Subcutaneous adipose tissue (tissue), 4 donors: ENCODE results near the gene ULK4. TPM values are rescaled to one million over a fixed set of nuclear protein-coding genes. Genes with fewer than 3 reads are reported as not detected.

Experiments
- small RNA-seq: library from RNA; depleted of rRNA; stranded (forward); fragments of <200 nt; gene quantifications from one replicate; pipeline ENCODE3, GENCODE V24; 2016
- total RNA-seq, 4 donors: library from RNA; depleted of rRNA; stranded (reverse); fragments of >200 nt; gene quantifications; one replicate each; pipeline ENCODE4 v1.1.0, GENCODE V29; 2016
- TF ChIP-seq, protein P1 (sequence below): fragments of 450-650 bp; IDR thresholded peaks from one replicate; pipeline ENCODE4 v1.5.1; 2016; ENCODE audit warnings: low read depth, mild to moderate bottlenecking, control low read depth, antibody characterized with exemption, moderate library complexity

ULK4 gene
- total RNA-seq, 4 donors from 2014 or later = 10.6 to 32.0 (median 22.6) TPM

DNA sequence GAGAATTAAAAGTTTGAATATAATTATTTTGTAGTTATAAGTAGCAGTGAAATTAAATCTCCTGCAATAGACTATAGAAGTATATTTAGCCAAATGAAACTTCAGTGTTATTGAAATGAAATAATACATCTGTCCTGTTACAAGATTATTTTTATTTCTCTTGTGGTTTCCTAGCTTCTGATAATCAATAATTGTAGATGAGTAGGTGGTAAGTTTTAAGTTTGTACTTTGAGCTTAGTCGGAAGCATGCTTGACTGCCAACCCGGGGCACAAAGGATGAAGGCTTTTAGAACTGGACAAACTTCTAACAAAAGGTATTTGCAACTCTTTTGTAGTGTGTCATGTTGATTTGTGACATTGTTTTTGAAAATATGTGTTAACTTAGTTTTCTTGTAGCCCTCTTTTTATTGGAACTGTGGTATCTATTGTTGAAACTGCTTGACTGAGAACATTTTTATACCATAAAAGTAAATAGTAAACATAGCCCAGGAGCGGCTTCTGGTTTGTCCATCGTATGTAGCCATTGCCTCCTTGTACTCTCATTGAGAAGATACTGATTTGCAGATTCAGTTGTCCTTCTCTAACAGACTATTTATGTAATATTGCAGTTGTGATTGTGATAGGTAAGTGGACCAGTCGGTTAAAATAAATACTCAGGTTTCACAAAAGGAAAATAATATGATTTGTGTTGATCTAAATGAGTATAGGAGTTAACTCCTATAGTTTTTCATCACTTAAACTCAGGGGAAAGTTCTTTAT lies 759.6 kb downstream of the ULK4 start:
- TF ChIP-seq, protein P1, sequence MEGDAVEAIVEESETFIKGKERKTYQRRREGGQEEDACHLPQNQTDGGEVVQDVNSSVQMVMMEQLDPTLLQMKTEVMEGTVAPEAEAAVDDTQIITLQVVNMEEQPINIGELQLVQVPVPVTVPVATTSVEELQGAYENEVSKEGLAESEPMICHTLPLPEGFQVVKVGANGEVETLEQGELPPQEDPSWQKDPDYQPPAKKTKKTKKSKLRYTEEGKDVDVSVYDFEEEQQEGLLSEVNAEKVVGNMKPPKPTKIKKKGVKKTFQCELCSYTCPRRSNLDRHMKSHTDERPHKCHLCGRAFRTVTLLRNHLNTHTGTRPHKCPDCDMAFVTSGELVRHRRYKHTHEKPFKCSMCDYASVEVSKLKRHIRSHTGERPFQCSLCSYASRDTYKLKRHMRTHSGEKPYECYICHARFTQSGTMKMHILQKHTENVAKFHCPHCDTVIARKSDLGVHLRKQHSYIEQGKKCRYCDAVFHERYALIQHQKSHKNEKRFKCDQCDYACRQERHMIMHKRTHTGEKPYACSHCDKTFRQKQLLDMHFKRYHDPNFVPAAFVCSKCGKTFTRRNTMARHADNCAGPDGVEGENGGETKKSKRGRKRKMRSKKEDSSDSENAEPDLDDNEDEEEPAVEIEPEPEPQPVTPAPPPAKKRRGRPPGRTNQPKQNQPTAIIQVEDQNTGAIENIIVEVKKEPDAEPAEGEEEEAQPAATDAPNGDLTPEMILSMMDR = no peak

DNA sequence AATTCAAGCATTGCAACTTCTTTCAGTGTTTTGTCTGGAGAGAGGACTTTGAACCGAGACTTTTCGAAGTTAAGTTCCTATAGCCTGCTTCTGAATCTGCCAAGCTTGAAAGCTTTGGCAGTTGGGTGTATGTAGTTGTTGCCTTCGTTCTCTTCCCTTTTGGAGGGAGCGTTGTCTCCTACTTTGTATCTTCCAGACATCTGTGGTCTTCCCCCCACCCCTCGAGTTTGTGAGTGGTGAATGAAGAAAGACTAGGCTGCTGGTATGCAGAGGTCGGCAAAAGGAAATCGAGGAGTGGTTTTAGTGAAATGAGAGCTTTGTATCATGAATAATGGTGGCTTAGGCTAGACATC lies 761.3 kb downstream of the ULK4 start:
- TF ChIP-seq, protein P1 = no peak

DNA sequence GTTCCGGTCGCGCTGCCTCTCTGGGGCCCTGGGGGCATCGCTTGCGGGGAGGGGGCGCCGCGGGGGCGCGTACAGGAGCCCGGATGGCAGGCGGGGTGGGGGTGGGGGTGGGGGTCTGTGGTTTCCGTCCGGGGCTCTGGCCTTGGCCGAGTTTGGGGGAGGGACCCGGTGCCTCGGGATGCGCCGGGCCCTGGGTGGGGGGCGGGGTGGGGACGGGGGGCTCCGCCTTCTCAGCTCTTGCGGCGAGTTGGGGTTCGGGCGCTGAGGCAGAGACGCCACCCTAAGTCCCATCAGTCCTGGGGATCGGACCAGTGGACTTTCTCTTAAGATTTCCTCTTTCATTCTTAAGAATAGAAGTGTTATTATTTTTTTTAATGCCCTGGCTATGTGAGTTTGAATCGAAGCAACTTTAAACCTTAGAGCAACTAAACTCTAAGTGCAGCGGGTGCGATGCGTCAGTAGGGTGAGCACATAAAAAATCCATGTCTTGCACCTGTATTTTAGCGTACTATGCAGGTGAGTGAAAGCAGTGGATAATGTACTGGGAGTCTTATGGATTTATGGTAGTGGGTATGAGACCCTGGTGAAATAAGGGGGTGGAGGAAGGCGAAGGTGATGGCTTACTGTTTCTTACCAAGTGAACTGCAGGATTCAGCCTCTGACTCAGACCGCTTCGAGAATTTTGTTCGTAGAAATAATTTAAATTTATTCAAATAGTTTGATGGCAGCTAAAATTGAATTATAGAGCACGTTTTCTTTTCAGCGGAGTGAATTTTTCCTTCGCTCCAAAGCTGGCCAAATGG lies 761.8 kb downstream of the ULK4 start:
- TF ChIP-seq, protein P1 = no peak

- TF ChIP-seq, protein P1 = no peak
Observed at GRCh38 chr3:41198950-41199865, 762.7 kb downstream of the ULK4 start, which contains the start of gene CTNNB1. Gene CTNNB1, plus strand, starts transcription at chr3:41199505. Its CDS starts 24,564 bp downstream, at chr3:41224069.

DNA sequence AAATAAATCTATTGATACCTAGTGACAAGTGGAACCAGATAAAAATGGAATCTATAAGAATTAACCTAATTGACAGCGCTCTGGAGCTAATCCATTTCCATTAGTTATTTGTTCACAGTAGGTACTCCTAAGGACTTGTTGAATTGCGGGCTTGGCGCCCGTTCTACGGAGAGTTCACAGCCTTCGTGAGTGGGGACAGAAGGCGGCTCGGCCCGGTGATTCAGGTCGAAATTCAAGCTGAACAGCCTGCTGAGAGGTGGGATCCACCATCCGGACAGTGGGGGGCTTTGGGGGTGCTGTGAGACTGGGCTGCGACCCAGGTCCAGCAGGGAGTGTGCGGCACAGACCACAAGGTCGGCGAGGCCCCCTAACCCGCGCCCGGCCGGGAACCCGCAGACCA lies 763.4 kb downstream of the ULK4 start:
- TF ChIP-seq, protein P1 = no peak

GRCh38 chr3:41198046-41198445 lies 763.9 kb downstream of the ULK4 start:
- TF ChIP-seq, protein P1 = no peak

Small RNAs within 50 kb of the gene (small RNA-seq; reads per million reads assigned to genes)
- gene ATP6V0E1P2 = not detected
- 0.49 reads per million for gene RF00019
- not detected for gene RF00096
- not detected for gene RF00602

Other genes starting within 250 kb of the ULK4 start
- 10 to 100 TPM; 25.9 to 41.6 (median 29.6) TPM for gene TRAK1, start 129.3 kb upstream of the ULK4 start, total RNA-seq